Hippocampal formation (tissue), 2 donors: ENCODE measurements around the gene KDM5B.
"Not testable (repeated sequence)": the region's sequence is repeated elsewhere in the genome, so short reads cannot be mapped to it uniquely, and the experiment has no call there.

ENCODE experiments used
- DNase-seq, 2 donors: peaks; one replicate each; lab custom pipeline; 2025; lab: John Stamatoyannopoulos, UW

KDM5B gene

GRCh38 chr1:202812176-202813026, 4.2 kb upstream of the KDM5B start:
- DNase-seq, result no peak

GRCh38 chr1:202811296-202812175, 3.3 kb upstream of the KDM5B start:
- no peak for DNase-seq

GRCh38 chr1:202810615-202811295, 2.5 kb upstream of the KDM5B start, which contains the start of gene PCAT6:
Gene PCAT6, plus strand, starts transcription at chr1:202810954.
- DNase-seq, result peak; percentile 91 to 92

- no peak for DNase-seq
Measured at GRCh38 chr1:202810193-202810614, 2.0 kb upstream of the KDM5B start.

- DNase-seq, result no peak
Measured at GRCh38 chr1:202809597-202810159, 1.5 kb upstream of the KDM5B start.

GRCh38 chr1:202807451-202807925, 733 bp downstream of the KDM5B start:
- no peak for DNase-seq

GRCh38 chr1:202806845-202807450, 1.3 kb downstream of the KDM5B start:
- peak in 1 of 2 donors; percentile 31 for DNase-seq

- DNase-seq, result no peak
Measured at GRCh38 chr1:202805886-202806844, 2.1 kb downstream of the KDM5B start.

GRCh38 chr1:202804126-202804525, 4.1 kb downstream of the KDM5B start:
- DNase-seq, result no peak

- no peak for DNase-seq
Measured at GRCh38 chr1:202802998-202803932, 5.0 kb downstream of the KDM5B start.

- no peak for DNase-seq
Measured at GRCh38 chr1:202802034-202802433, 6.2 kb downstream of the KDM5B start.

- DNase-seq, result no peak
Measured at GRCh38 chr1:202801175-202801574, 7.0 kb downstream of the KDM5B start.

- DNase-seq, result no peak
Measured at GRCh38 chr1:202800742-202801141, 7.5 kb downstream of the KDM5B start.

GRCh38 chr1:202798792-202799331, 9.4 kb downstream of the KDM5B start:
- no peak for DNase-seq

- DNase-seq, result no peak
Measured at GRCh38 chr1:202798260-202798659, 10.0 kb downstream of the KDM5B start.

GRCh38 chr1:202796670-202797069, 11.6 kb downstream of the KDM5B start:
- DNase-seq, result no peak

- not testable (repeated sequence) for DNase-seq
Measured at GRCh38 chr1:202794931-202795330, 13.3 kb downstream of the KDM5B start.

- no peak for DNase-seq
Measured at GRCh38 chr1:202794051-202794740, 14.0 kb downstream of the KDM5B start.
